ENCODE results near the gene HES5. TPM values are rescaled to one million over a fixed set of nuclear protein-coding genes. Genes with fewer than 3 reads are reported as not detected.

The HES5 gene
- total RNA-seq, 1 experiment from 2014 or later, result not detected

DNA sequence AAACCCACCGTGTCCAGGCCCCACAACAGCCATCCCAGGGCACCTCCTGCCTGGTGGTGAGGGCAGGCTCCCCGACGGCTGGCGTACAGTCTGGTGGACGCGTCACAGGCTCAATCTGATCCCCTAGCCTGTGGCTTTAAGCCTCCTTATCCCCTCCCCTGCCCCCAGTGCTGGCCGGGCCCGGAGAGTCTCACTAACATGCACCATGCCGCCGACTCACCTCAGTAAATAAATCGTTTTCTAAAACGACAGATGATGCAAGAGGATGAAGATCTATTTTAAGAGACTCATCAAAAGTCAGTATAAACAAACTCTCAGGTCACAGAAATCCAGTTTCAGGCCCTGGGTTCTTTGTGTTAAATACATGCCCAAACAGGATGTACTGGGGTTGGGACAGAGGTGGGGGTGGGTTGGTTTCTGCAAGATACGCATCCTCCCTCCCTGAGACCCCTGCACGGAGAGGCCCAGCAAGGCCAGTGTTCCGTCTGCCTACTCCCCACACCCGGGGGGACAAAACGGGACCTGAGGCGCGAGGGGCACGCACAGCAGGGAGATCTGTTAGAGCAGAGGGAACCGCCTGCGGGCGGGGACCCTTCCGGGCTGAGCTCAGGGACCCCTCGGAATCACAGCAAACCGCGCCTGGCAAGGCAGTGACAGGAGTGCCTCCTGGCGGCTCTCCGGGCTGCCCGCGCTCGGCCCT, 6.7 kb downstream of the HES5 start:
- DNase-seq, result peak; percentile 59
- no peak overlapping the region for H3K4me3 Mint-ChIP-seq
- peaks cover 17% of the 10 kb centered on the region for H3K27me3 Mint-ChIP-seq (ENCODE audit: low read depth)
- H3K4me1 Mint-ChIP-seq, result peaks cover 20 to 24% of the 10 kb centered on the region in 2 experiments
- Histone ChIP-seq H3K56ac (ENCODE audit: insufficient read length, low read depth, low read length) (no peak overlapping the region), H2AK5ac (ENCODE audit: insufficient read length, low read length) (no peak overlapping the region), H3K79me2 (ENCODE audit: insufficient read depth, low read length) (peaks cover 25% of the 10 kb centered on the region; the same call in 1 of the 2 replicates), H3K23ac (ENCODE audit: insufficient read length, low read depth, low read length) (no peak overlapping the region), H4K91ac (ENCODE audit: insufficient read length, low read depth, low read length) (no peak overlapping the region), H3K9me3 (ENCODE audit: control insufficient read depth, low read depth, low read length) (no peaks in the 10 kb centered on the region), H3K18ac (ENCODE audit: insufficient read length, low read depth, low read length) (no peak overlapping the region), H4K20me1 (ENCODE audit: control insufficient read depth, insufficient read depth, insufficient read length) (no peaks in the 10 kb centered on the region), H2AFZ (ENCODE audit: low read length) (no peak overlapping the region), H3K9ac (ENCODE audit: extremely low read depth, insufficient read length, low read length) (no peak overlapping the region), H2BK5ac (ENCODE audit: insufficient read length, low read length) (no peak overlapping the region), H2BK15ac (ENCODE audit: low read depth, low read length) (no peak overlapping the region), H2BK20ac (ENCODE audit: low read depth, low read length, poor library complexity, severe bottlenecking) (no peak overlapping the region), H3K27me3 (ENCODE audit: insufficient read depth, low read length) (peaks cover 12% of the 10 kb centered on the region; the same call in 1 of the 2 replicates), H3K27ac (ENCODE audit: insufficient read length, low read depth, low read length) (no peak overlapping the region), H3K4me2 (ENCODE audit: insufficient read depth, insufficient read length, low read length) (no peak overlapping the region), H3K14ac (ENCODE audit: insufficient read depth, low read length) (no peak overlapping the region), H4K8ac (replicated peaks; ENCODE audit: insufficient read length, low read depth, low read length) (no peak overlapping the region), H3K4ac (ENCODE audit: low read depth, low read length) (no peak overlapping the region), H2BK120ac (ENCODE audit: low read depth, low read length, poor library complexity, severe bottlenecking) (no peak overlapping the region), H3K4me1 (ENCODE audit: insufficient read depth, low read length) (peaks cover 2% of the 10 kb centered on the region; the same call in 1 of the 2 replicates), H3K79me1 (ENCODE audit: insufficient read depth, low read depth, low read length, poor library complexity, severe bottlenecking) (peaks cover 16% of the 10 kb centered on the region), H3T11ph (ENCODE audit: low read length) (no peak overlapping the region), H3K23me2 (ENCODE audit: insufficient read length, low read depth, low read length, poor library complexity, severe bottlenecking) (peaks cover 11% of the 10 kb centered on the region), H2BK12ac (ENCODE audit: insufficient read length, low read depth, low read length) (no peak overlapping the region), H4K5ac (ENCODE audit: insufficient read length, low read depth, low read length) (no peak overlapping the region)
- H3K9me3 Mint-ChIP-seq, result no peaks in the 10 kb centered on the region; a peak in 2 of 5 replicates
- peaks cover 26 to 34% (median 26%) of the 10 kb centered on the region in 3 experiments for H3K36me3 Mint-ChIP-seq (ENCODE audit: insufficient read depth in 1 of 3, low read depth in 3 of 3)
- no CpG with 5 or more reads among the region's 32 CpGs for WGBS (ENCODE audit: extremely low coverage, insufficient read length, low lambda C conversion rate)
- no peak overlapping the region for H3K27ac Mint-ChIP-seq
- TF ChIP-seq CTCF (conservative IDR thresholded peaks at IDR 0.05), result peak; percentile 43
